Keratinocyte (primary cell): Measurements from ENCODE around the gene ASB13. TPM values are rescaled to one million over a fixed set of nuclear protein-coding genes. Genes with fewer than 3 reads are reported as not detected.
A peak's percentile ranks its signal among the peaks of the same experiment; 100 is the strongest.

Source experiments
- DNase-seq: peaks from one replicate; pipeline ENCODE4 v3.0.0-alpha.2; 2011; ENCODE audit warnings: low read depth, missing footprints, low spot score
- FAIRE-seq: peaks from 2 replicates; lab custom pipeline; 2011; peaks lifted over from hg19 to GRCh38; lab: Jason Lieb, UNC
- H2AFZ ChIP-seq: 2 replicates; pipeline ENCODE4 v1.6.0; 2012; ENCODE audit warnings: low read length, control low read depth, inconsistent platforms; ENCODE audit not compliant: control insufficient read depth
- H3K27ac ChIP-seq: 2 replicates; pipeline ENCODE4 v1.5.1; 2011; ENCODE audit warnings: low read length; ENCODE audit not compliant: control insufficient read depth, insufficient read depth
- H3K27me3 ChIP-seq: 3 replicates; pipeline ENCODE4 v1.6.0; 2011; ENCODE audit warnings: low read length; ENCODE audit not compliant: control insufficient read depth, insufficient read depth; ENCODE audit errors: extremely low read depth
- H3K36me3 ChIP-seq, 2 experiments: 2 replicates in 1 of 2; 3 replicates in 1 of 2; pipeline ENCODE4 v1.5.1; 2011; ENCODE audit warnings: low read length in 2 of 2, mild to moderate bottlenecking in 1 of 2; ENCODE audit not compliant: control insufficient read depth in 2 of 2, insufficient read depth in 2 of 2; ENCODE audit errors: extremely low read depth in 1 of 2
- H3K4me1 ChIP-seq: 3 replicates; pipeline ENCODE4 v1.5.1; 2011; ENCODE audit warnings: low read length; ENCODE audit not compliant: control insufficient read depth, insufficient read depth; ENCODE audit errors: extremely low read depth
- H3K4me2 ChIP-seq: 3 replicates; pipeline ENCODE4 v1.6.0; 2011; ENCODE audit warnings: low read depth, low read length; ENCODE audit not compliant: control insufficient read depth, insufficient read depth; ENCODE audit errors: extremely low read depth
- H3K4me3 ChIP-seq, 3 experiments: fragments of 200-600 bp in 1 of 3; sonication (generic) in 1 of 3; 2 replicates in 2 of 3; 3 replicates in 1 of 3; pipeline ENCODE4 v1.5.1; 2011 to 2016; ENCODE audit warnings: low read length in 3 of 3, mild to moderate bottlenecking in 3 of 3, control low read depth in 2 of 3, inconsistent platforms in 1 of 3, low read depth in 1 of 3, mixed read lengths in 1 of 3, mixed run types in 1 of 3, moderate library complexity in 1 of 3; ENCODE audit not compliant: control insufficient read depth in 2 of 3, insufficient read depth in 2 of 3; ENCODE audit errors: extremely low read depth in 1 of 3
- H3K79me2 ChIP-seq: 2 replicates; pipeline ENCODE4 v1.6.0; 2012; ENCODE audit warnings: low read length; ENCODE audit not compliant: control insufficient read depth, insufficient read depth
- H3K9ac ChIP-seq: 3 replicates; pipeline ENCODE4 v1.6.0; 2011; ENCODE audit warnings: low read length; ENCODE audit not compliant: control insufficient read depth, insufficient read depth; ENCODE audit errors: extremely low read depth
- H3K9me1 ChIP-seq: 3 replicates; pipeline ENCODE4 v1.6.0; 2011; ENCODE audit warnings: low read length; ENCODE audit not compliant: control insufficient read depth, insufficient read depth; ENCODE audit errors: extremely low read depth
- H3K9me3 ChIP-seq: 2 replicates; pipeline ENCODE4 v1.5.1; 2012; ENCODE audit warnings: low read depth, low read length; ENCODE audit not compliant: control insufficient read depth
- H4K20me1 ChIP-seq: 3 replicates; pipeline ENCODE4 v1.6.0; 2011; ENCODE audit warnings: low read length; ENCODE audit not compliant: control insufficient read depth, insufficient read depth; ENCODE audit errors: extremely low read depth
- CTCF ChIP-seq, 3 experiments: IDR thresholded peaks in 1 of 3; conservative IDR thresholded peaks in 1 of 3; optimal IDR thresholded peaks in 1 of 3; 2 replicates in 2 of 3; 3 replicates in 1 of 3; pipeline versions ENCODE3 to v1.5.1; 2011; ENCODE audit warnings: low read length in 3 of 3, mild to moderate bottlenecking in 3 of 3, moderate library complexity in 2 of 3, control low read depth in 1 of 3, inconsistent platforms in 1 of 3; ENCODE audit not compliant: insufficient read depth in 2 of 3; ENCODE audit errors: extremely low read depth in 1 of 3
- EZH2 ChIP-seq: IDR thresholded peaks from one replicate; pipeline ENCODE4 v1.6.1; 2012; ENCODE audit warnings: inconsistent platforms, mild to moderate bottlenecking, low read length, moderate library complexity
- dilution Hi-C: fragments of 300-500 bp; cut with MboI; formaldehyde crosslinking; loops from one replicate; pipeline ENCODE4 v1.7.0; 2020; ENCODE audit warnings: low sequenced_read_pairs; ENCODE audit not compliant: extremely low pct_ligation_motif_present
- polyA plus RNA-seq, 5 experiments: library from polyadenylated mRNA; depleted of rRNA in 3 of 5; stranded (reverse) in 3 of 5; stranded (forward) in 1 of 5; unstranded in 1 of 5; fragments of >200 nt; gene quantifications; 1 replicate in 1 of 5; 2 replicates in 3 of 5; 3 replicates in 1 of 5; pipeline versions ENCODE4 v1.2.1 to v1.2.3, GENCODE V29; 2011 to 2012; ENCODE audit warnings: missing spikeins in 2 of 5, low read depth in 1 of 5, low replicate concordance in 1 of 5

The ASB13 gene
- polyA plus RNA-seq, 1 donor (not counting 4 experiments of a cell fraction or from before 2014, with no cell fraction given): 6.4 TPM

- Histone ChIP-seq H3K4me3 (no peak overlapping the region), H3K4me1 (peaks cover 46% of the 10 kb centered on the region), H3K27ac (no peak overlapping the region), H3K36me3 (no peaks in the 10 kb centered on the region), H3K9me1 (no peaks in the 10 kb centered on the region), H3K27me3 (no peaks in the 10 kb centered on the region), H3K9me3 (no peaks in the 10 kb centered on the region), H2AFZ (no peak overlapping the region), H3K9ac (no peak overlapping the region), H4K20me1 (no peaks in the 10 kb centered on the region), H3K79me2 (no peaks in the 10 kb centered on the region), H3K4me2 (no peak overlapping the region)
- no peak for TF ChIP-seq EZH2
- TF ChIP-seq CTCF (optimal IDR thresholded peaks at IDR 0.05 in 1 of 3, IDR thresholded peaks at IDR 0.05 in 1 of 3, conservative IDR thresholded peaks at IDR 0.05 in 1 of 3; ENCODE audit: extremely low read depth in 1 of 3, insufficient read depth in 2 of 3, low read length in 3 of 3): no peak
- DNase-seq: no peak
- dilution Hi-C loops: no loop called here
- no peak for FAIRE-seq
Measured at GRCh38 chr10:5616046-5616445, 50.3 kb downstream of the ASB13 start.

- dilution Hi-C loops: no loop called here
Measured at GRCh38 chr10:5615316-5615715, 51.1 kb downstream of the ASB13 start.

More at GRCh38 chr10:5615316-5615715, 51.1 kb downstream of the ASB13 start:
- Histone ChIP-seq H2AFZ (no peak overlapping the region), H3K9me1 (no peaks in the 10 kb centered on the region), H3K36me3 (no peaks in the 10 kb centered on the region), H4K20me1 (no peaks in the 10 kb centered on the region), H3K27me3 (no peaks in the 10 kb centered on the region), H3K9ac (no peak overlapping the region), H3K79me2 (no peaks in the 10 kb centered on the region), H3K4me1 (peaks cover 52% of the 10 kb centered on the region), H3K27ac (no peak overlapping the region), H3K4me3 (no peak overlapping the region), H3K4me2 (no peak overlapping the region), H3K9me3 (no peaks in the 10 kb centered on the region)
- TF ChIP-seq EZH2 (no peak), CTCF (optimal IDR thresholded peaks at IDR 0.05 in 1 of 3, IDR thresholded peaks at IDR 0.05 in 1 of 3, conservative IDR thresholded peaks at IDR 0.05 in 1 of 3; ENCODE audit: extremely low read depth in 1 of 3, insufficient read depth in 2 of 3, low read length in 3 of 3) (no peak)
- FAIRE-seq (peak; percentile 52), DNase-seq (no peak)
